GM12878 (cell line): ENCODE results near the gene PRKRIP1. TPM values are rescaled to one million over a fixed set of nuclear protein-coding genes. Genes with fewer than 3 reads are reported as not detected.

Experiments
- BACH1 ChIP-seq: fragments of 450-650 bp; IDR thresholded peaks from 2 replicates; pipeline ENCODE4 v1.6.1; 2017; ENCODE audit warnings: mild to moderate bottlenecking, borderline replicate concordance
- BHLHE40 ChIP-seq, 2 experiments: fragments of 450-650 bp in 1 of 2; IDR thresholded peaks; 2 replicates each; pipeline ENCODE4 v1.6.1; 2011 to 2017; ENCODE audit warnings: low read depth in 2 of 2, borderline replicate concordance in 1 of 2, improper control_type of control experiment in 1 of 2, low read length in 1 of 2, mild to moderate bottlenecking in 1 of 2
- CHD2 ChIP-seq: IDR thresholded peaks from 2 replicates; pipeline ENCODE4 v1.6.1; 2011; ENCODE audit warnings: low read depth, low read length, improper control_type of control experiment, borderline replicate concordance
- CREM ChIP-seq: IDR thresholded peaks from 2 replicates; pipeline ENCODE4 v1.6.1; 2014; ENCODE audit warnings: antibody characterized with exemption, low read depth
- EGR1 ChIP-seq, 2 experiments: IDR thresholded peaks; 1 replicate in 1 of 2; 2 replicates in 1 of 2; pipeline ENCODE4 v1.6.1; 2011 to 2012; ENCODE audit warnings: low read depth in 2 of 2, low read length in 2 of 2, borderline replicate concordance in 1 of 2, mild to moderate bottlenecking in 1 of 2, moderate library complexity in 1 of 2
- EP300 ChIP-seq, 2 experiments: fragments of 150-350 bp in 1 of 2; IDR thresholded peaks; 2 replicates each; pipeline ENCODE4 v1.6.1; 2011 to 2012; ENCODE audit warnings: low read depth in 2 of 2, low read length in 2 of 2, borderline replicate concordance in 1 of 2, improper control_type of control experiment in 1 of 2, inconsistent platforms in 1 of 2; ENCODE audit not compliant: control insufficient read depth in 1 of 2
- GABPA ChIP-seq: IDR thresholded peaks from 2 replicates; pipeline ENCODE4 v1.6.1; 2014; ENCODE audit warnings: antibody characterized with exemption, low read depth, mild to moderate bottlenecking, inconsistent platforms
- IKZF1 ChIP-seq: fragments of 450-650 bp; conservative IDR thresholded peaks from 2 replicates; pipeline ENCODE4 v1.6.1; 2017; ENCODE audit warnings: antibody characterized with exemption, mild to moderate bottlenecking
- NFXL1 ChIP-seq: fragments of 450-650 bp; IDR thresholded peaks from 2 replicates; pipeline ENCODE4 v1.6.1; 2017; ENCODE audit warnings: antibody characterized with exemption, mild to moderate bottlenecking, borderline replicate concordance
- NFYB ChIP-seq: IDR thresholded peaks from 2 replicates; pipeline ENCODE4 v1.6.1; 2011; ENCODE audit warnings: low read depth, mild to moderate bottlenecking, low read length, improper control_type of control experiment, moderate library complexity; ENCODE audit not compliant: insufficient read depth
- NR2F1 ChIP-seq: fragments of 450-650 bp; conservative IDR thresholded peaks from 2 replicates; pipeline ENCODE4 v1.6.1; 2017; ENCODE audit warnings: mild to moderate bottlenecking
- RB1 ChIP-seq: fragments of 450-650 bp; formaldehyde crosslinking; IDR thresholded peaks from 2 replicates; pipeline ENCODE4 v1.6.1; 2017; ENCODE audit warnings: mild to moderate bottlenecking, borderline replicate concordance
- RCOR1 ChIP-seq: conservative IDR thresholded peaks from 2 replicates; pipeline ENCODE4 v1.6.1; 2012; ENCODE audit warnings: low read depth, low read length, improper control_type of control experiment
- ZNF24 ChIP-seq: fragments of 450-650 bp; IDR thresholded peaks from 2 replicates; pipeline ENCODE4 v1.6.1; 2017; ENCODE audit warnings: antibody characterized with exemption, mild to moderate bottlenecking
- polyA plus RNA-seq, 11 experiments: library from polyadenylated mRNA; depleted of rRNA in 4 of 11; unstranded in 6 of 11; stranded (reverse) in 5 of 11; fragments of >200 nt; fragmentation: Nextera tagmentation in 4 of 11; fragmentation: Illumina TruSeq in 1 of 11; extraction: Ambion mirVana in 4 of 11; extraction: Trizol in 1 of 11; gene quantifications; 1 replicate in 1 of 11; 2 replicates in 10 of 11; pipeline versions ENCODE4 v1.2.1 to v1.2.3, GENCODE V29; 2011 to 2016; ENCODE audit warnings: inconsistent platforms in 2 of 11, missing spikeins in 2 of 11, low read depth in 1 of 11
- total RNA-seq, 4 experiments: library from RNA; depleted of rRNA in 3 of 4; stranded (reverse); fragments of >200 nt in 3 of 4; fragmentation: Illumina TruSeq in 1 of 4; extraction: Trizol in 1 of 4; gene quantifications; 2 replicates each; pipeline versions ENCODE4 v1.2.1 to v1.2.3, GENCODE V29; 2013 to 2021
- TF ChIP-seq, protein P1 (sequence below): fragments of 450-650 bp; IDR thresholded peaks from 2 replicates; pipeline ENCODE4 v1.6.1; 2016; ENCODE audit warnings: mild to moderate bottlenecking, moderate library complexity, borderline replicate concordance
- TF ChIP-seq, protein P2 (sequence below): fragments of 450-650 bp; IDR thresholded peaks from 2 replicates; pipeline ENCODE4 v1.6.1; 2017; ENCODE audit warnings: low read depth, mild to moderate bottlenecking, moderate library complexity
- TF ChIP-seq, protein P3 (sequence below): fragments of 450-650 bp; conservative IDR thresholded peaks from 2 replicates; pipeline ENCODE4 v1.6.1; 2017; ENCODE audit warnings: mild to moderate bottlenecking, moderate library complexity
- TF ChIP-seq, protein P4 (sequence below): IDR thresholded peaks from 2 replicates; pipeline ENCODE4 v1.6.1; 2011; ENCODE audit warnings: borderline replicate concordance, low read depth, mild to moderate bottlenecking, moderate library complexity, low read length; ENCODE audit not compliant: insufficient read depth, poor library complexity, severe bottlenecking

The PRKRIP1 gene
- total and polyA plus RNA-seq, 10 of the 15 experiments (the other 5 are each of a cell fraction or from before 2014, with no cell fraction given) = 17.0 to 38.4 (median 25.5) TPM

DNA sequence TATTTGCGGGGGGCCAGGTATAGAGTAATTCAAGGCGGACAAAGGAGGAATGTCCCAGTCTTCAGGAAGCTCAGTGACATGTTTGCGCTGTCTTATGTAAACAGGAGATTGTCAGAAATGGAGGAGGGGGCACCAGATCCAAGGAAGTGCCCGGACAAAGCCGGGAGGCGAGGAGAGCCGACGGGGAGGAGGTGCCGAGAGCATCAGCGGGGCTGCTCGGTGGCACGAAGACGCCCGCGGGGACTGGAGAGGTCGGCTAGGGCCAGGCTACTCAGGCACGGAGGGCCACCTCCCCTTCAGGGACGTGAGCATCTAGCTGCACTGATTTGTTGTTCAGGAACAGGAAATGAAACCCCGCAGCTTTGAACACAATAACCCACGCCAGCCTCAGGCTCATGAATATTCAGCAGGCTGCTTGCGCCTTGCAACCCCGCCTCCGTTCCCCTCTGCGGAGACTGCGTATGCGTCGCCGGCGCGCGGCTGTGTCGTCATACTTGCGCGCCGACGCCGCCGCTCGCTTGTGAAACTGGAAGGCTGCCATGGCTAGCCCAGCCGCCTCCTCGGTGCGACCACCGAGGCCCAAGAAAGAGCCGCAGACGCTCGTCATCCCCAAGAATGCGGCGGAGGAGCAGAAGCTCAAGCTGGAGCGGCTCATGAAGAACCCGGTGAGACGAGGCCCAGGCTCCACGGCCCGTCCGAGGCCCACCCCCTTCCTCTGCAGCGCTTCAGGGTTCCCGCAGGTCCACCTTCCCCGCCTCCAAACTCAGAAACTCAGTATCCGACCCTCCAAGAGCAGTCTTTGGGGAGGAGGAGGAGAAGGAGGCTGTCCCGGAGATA lies at the start of gene PRKRIP1 (continued):
- TF ChIP-seq, protein P1, sequence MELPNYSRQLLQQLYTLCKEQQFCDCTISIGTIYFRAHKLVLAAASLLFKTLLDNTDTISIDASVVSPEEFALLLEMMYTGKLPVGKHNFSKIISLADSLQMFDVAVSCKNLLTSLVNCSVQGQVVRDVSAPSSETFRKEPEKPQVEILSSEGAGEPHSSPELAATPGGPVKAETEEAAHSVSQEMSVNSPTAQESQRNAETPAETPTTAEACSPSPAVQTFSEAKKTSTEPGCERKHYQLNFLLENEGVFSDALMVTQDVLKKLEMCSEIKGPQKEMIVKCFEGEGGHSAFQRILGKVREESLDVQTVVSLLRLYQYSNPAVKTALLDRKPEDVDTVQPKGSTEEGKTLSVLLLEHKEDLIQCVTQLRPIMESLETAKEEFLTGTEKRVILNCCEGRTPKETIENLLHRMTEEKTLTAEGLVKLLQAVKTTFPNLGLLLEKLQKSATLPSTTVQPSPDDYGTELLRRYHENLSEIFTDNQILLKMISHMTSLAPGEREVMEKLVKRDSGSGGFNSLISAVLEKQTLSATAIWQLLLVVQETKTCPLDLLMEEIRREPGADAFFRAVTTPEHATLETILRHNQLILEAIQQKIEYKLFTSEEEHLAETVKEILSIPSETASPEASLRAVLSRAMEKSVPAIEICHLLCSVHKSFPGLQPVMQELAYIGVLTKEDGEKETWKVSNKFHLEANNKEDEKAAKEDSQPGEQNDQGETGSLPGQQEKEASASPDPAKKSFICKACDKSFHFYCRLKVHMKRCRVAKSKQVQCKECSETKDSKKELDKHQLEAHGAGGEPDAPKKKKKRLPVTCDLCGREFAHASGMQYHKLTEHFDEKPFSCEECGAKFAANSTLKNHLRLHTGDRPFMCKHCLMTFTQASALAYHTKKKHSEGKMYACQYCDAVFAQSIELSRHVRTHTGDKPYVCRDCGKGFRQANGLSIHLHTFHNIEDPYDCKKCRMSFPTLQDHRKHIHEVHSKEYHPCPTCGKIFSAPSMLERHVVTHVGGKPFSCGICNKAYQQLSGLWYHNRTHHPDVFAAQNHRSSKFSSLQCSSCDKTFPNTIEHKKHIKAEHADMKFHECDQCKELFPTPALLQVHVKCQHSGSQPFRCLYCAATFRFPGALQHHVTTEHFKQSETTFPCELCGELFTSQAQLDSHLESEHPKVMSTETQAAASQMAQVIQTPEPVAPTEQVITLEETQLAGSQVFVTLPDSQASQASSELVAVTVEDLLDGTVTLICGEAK = no peak; the same call in 1 of the 2 replicates
- TF ChIP-seq, protein P2, sequence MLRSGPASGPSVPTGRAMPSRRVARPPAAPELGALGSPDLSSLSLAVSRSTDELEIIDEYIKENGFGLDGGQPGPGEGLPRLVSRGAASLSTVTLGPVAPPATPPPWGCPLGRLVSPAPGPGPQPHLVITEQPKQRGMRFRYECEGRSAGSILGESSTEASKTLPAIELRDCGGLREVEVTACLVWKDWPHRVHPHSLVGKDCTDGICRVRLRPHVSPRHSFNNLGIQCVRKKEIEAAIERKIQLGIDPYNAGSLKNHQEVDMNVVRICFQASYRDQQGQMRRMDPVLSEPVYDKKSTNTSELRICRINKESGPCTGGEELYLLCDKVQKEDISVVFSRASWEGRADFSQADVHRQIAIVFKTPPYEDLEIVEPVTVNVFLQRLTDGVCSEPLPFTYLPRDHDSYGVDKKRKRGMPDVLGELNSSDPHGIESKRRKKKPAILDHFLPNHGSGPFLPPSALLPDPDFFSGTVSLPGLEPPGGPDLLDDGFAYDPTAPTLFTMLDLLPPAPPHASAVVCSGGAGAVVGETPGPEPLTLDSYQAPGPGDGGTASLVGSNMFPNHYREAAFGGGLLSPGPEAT = peak; percentile 58
- TF ChIP-seq EGR1 (IDR thresholded peaks at IDR 0.05; ENCODE audit: borderline replicate concordance in 1 of 2, low read depth in 2 of 2, low read length in 2 of 2) (peak in 1 of 2 experiments; percentile 12; a peak in 1 of 3 replicates), BHLHE40 (IDR thresholded peaks at IDR 0.05; ENCODE audit: borderline replicate concordance in 1 of 2, low read depth in 2 of 2, low read length in 1 of 2) (peak; percentile 63 to 73), RB1 (peak; percentile 77; the same call in 1 of the 2 replicates), RCOR1 (peak; percentile 97), IKZF1 (peak; percentile 72; the same call in 1 of the 2 replicates), GABPA (no peak), NFYB (0 out of 2 replicates have a peak, but pooled peaks have one; percentile 14), NR2F1 (peak; percentile 73), CREM (peak; percentile 99), EP300 (IDR thresholded peaks at IDR 0.05; ENCODE audit: borderline replicate concordance in 1 of 2, control insufficient read depth in 1 of 2, low read depth in 2 of 2, low read length in 2 of 2) (peak; percentile 17 to 62; a peak in 1 of 4 replicates), ZNF24 (no peak), BACH1 (peak; percentile 74), NFXL1 (no peak), CHD2 (peak; percentile 80; the same call in 1 of the 2 replicates)
- TF ChIP-seq, protein P3, sequence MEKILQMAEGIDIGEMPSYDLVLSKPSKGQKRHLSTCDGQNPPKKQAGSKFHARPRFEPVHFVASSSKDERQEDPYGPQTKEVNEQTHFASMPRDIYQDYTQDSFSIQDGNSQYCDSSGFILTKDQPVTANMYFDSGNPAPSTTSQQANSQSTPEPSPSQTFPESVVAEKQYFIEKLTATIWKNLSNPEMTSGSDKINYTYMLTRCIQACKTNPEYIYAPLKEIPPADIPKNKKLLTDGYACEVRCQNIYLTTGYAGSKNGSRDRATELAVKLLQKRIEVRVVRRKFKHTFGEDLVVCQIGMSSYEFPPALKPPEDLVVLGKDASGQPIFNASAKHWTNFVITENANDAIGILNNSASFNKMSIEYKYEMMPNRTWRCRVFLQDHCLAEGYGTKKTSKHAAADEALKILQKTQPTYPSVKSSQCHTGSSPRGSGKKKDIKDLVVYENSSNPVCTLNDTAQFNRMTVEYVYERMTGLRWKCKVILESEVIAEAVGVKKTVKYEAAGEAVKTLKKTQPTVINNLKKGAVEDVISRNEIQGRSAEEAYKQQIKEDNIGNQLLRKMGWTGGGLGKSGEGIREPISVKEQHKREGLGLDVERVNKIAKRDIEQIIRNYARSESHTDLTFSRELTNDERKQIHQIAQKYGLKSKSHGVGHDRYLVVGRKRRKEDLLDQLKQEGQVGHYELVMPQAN = peak; percentile 81
- TF ChIP-seq, protein P4, sequence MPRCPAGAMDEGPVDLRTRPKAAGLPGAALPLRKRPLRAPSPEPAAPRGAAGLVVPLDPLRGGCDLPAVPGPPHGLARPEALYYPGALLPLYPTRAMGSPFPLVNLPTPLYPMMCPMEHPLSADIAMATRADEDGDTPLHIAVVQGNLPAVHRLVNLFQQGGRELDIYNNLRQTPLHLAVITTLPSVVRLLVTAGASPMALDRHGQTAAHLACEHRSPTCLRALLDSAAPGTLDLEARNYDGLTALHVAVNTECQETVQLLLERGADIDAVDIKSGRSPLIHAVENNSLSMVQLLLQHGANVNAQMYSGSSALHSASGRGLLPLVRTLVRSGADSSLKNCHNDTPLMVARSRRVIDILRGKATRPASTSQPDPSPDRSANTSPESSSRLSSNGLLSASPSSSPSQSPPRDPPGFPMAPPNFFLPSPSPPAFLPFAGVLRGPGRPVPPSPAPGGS = peak; percentile 96
